ENCODE data around the gene SUSD4. TPM values are rescaled to one million over a fixed set of nuclear protein-coding genes. Genes with fewer than 3 reads are reported as not detected.

SUSD4 gene
- total and polyA plus RNA-seq, 2 of the 8 experiments (the other 6 are each of a cell fraction or from before 2014, with no cell fraction given), result 3.9 to 5.2 TPM

DNA sequence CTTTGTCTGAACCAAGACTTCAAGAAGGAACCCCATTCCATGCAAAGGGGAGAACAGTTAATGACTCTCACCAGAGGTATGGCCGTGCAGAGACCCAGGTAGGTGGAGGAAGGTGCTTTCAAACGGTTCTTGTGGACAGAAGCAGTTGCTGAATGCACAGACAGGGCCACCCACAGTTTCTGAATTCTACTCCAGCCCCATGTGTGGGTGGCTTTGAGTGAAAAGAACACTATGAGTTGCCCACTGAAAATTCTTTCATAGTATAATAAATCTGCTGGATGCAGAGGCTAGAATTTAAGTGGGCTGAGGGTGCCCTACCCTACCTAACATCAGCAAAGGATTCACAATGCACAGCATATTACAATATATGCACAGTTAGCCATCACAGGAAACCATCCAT, 22.0 kb upstream of the SUSD4 start (continued):
- no peak for TF ChIP-seq CBX8 (IDR thresholded peaks at IDR 0.05; ENCODE audit: borderline replicate concordance, low read depth, low read length)
- no peak for TF ChIP-seq POU5F1 (IDR thresholded peaks at IDR 0.05; ENCODE audit: low read depth, low read length)
- TF ChIP-seq ASH2L (IDR thresholded peaks at IDR 0.05; ENCODE audit: low read length), result no peak
- TF ChIP-seq RBBP5 (IDR thresholded peaks at IDR 0.05; ENCODE audit: borderline replicate concordance, low read depth, low read length), result no peak
- TF ChIP-seq JUND (IDR thresholded peaks at IDR 0.05; ENCODE audit: low read length), result no peak

Measured in H1 (cell line).